Stimulated activated naive CD4-positive, alpha-beta T cell treated with Interleukin-2 at 50 U/mL for 16 hours (primary cell): ENCODE results near the gene ZDHHC5.
A peak's percentile ranks its signal among the peaks of the same experiment; 100 is the strongest.

Experiments used
- DNase-seq: peaks from one replicate; lab custom pipeline; 2025; lab: John Stamatoyannopoulos, UW

ZDHHC5 gene

GRCh38 chr11:57667736-57668433 is at the start of gene ZDHHC5:
ZDHHC5 (plus strand) TSS chr11:57668114; CDS start chr11:57673091, 4,977 bp downstream.
- DNase-seq: peak; percentile 99

GRCh38 chr11:57618438-57618837 is 49.5 kb upstream of the ZDHHC5 start:
- DNase-seq: no peak

GRCh38 chr11:57619331-57619730 is 48.6 kb upstream of the ZDHHC5 start:
- DNase-seq: no peak

- no peak for DNase-seq
Observed at GRCh38 chr11:57620467-57620866, 47.4 kb upstream of the ZDHHC5 start.

- DNase-seq: no peak
Observed at GRCh38 chr11:57622263-57622662, 45.7 kb upstream of the ZDHHC5 start.

- no peak for DNase-seq
Observed at GRCh38 chr11:57624864-57625263, 43.0 kb upstream of the ZDHHC5 start.

GRCh38 chr11:57626895-57627294 is 41.0 kb upstream of the ZDHHC5 start:
- DNase-seq: no peak

GRCh38 chr11:57630171-57630570 is 37.7 kb upstream of the ZDHHC5 start:
- no peak for DNase-seq

GRCh38 chr11:57632116-57632515 is 35.8 kb upstream of the ZDHHC5 start:
- no peak for DNase-seq

GRCh38 chr11:57633394-57634070 is 34.4 kb upstream of the ZDHHC5 start:
- DNase-seq: no peak

- DNase-seq: no peak
Observed at GRCh38 chr11:57634311-57634710, 33.6 kb upstream of the ZDHHC5 start.

- DNase-seq: no peak
Observed at GRCh38 chr11:57635246-57635645, 32.7 kb upstream of the ZDHHC5 start.

GRCh38 chr11:57637626-57638004 is 30.3 kb upstream of the ZDHHC5 start:
- no peak for DNase-seq

GRCh38 chr11:57638005-57638781 is 29.7 kb upstream of the ZDHHC5 start:
- no peak for DNase-seq

GRCh38 chr11:57638811-57639320 is 29.0 kb upstream of the ZDHHC5 start:
- no peak for DNase-seq

- DNase-seq: no peak
Observed at GRCh38 chr11:57639321-57640067, 28.4 kb upstream of the ZDHHC5 start.

- DNase-seq: no peak
Observed at GRCh38 chr11:57640068-57640800, 27.7 kb upstream of the ZDHHC5 start.

GRCh38 chr11:57641011-57641807 is 26.7 kb upstream of the ZDHHC5 start:
- DNase-seq: no peak

GRCh38 chr11:57643802-57644201 is 24.1 kb upstream of the ZDHHC5 start:
- no peak for DNase-seq
